CD4-positive, alpha-beta T cell (primary cell): ENCODE measurements around the gene FBXL17. TPM values are rescaled to one million over a fixed set of nuclear protein-coding genes. Genes with fewer than 3 reads are reported as not detected.

Experiments
- ATAC-seq: fragments of 200-7000 bp; cut with Tn5 transposase; one replicate; pipeline ENCODE4 v1.10.0; 2022; ENCODE audit warnings: mild to moderate bottlenecking; ENCODE audit not compliant: poor library complexity
- CTCF ChIA-PET: fragments of 350-600 bp; sonication (Branson Sonifier 250); formaldehyde crosslinking; loops from one replicate; lab custom pipeline; 2021; ENCODE audit warnings: antibody characterized with exemption, inconsistent platforms; lab: Charles Lee
- POLR2A ChIA-PET: fragments of 350-600 bp; sonication (Branson Sonifier 250); formaldehyde crosslinking; loops from one replicate; lab custom pipeline; 2021; ENCODE audit warnings: antibody characterized with exemption, inconsistent platforms; lab: Charles Lee
- DNase-seq, 14 experiments: peaks; one replicate each; pipeline ENCODE4 v3.0.0-alpha.2; 2013 to 2020; ENCODE audit warnings: mixed read lengths in 2 of 14
- H3K27ac ChIP-seq, 2 donors: one replicate each; pipeline versions ENCODE4 v1.5.1 to v1.7.0; 2013; ENCODE audit warnings: low read length in 2 of 2, low read depth in 1 of 2, mild to moderate bottlenecking in 1 of 2
- H3K27me3 ChIP-seq, 2 experiments: 1 replicate in 1 of 2; 2 replicates in 1 of 2; pipeline versions ENCODE4 v1.6.1 to v1.7.0; 2013; ENCODE audit warnings: low read length in 2 of 2, control low read depth in 1 of 2, mild to moderate bottlenecking in 1 of 2, moderate library complexity in 1 of 2; ENCODE audit not compliant: insufficient read depth in 2 of 2, control insufficient read depth in 1 of 2
- H3K36me3 ChIP-seq: one replicate; pipeline ENCODE4 v1.6.1; 2013; ENCODE audit warnings: low read length, control low read depth; ENCODE audit not compliant: insufficient read depth
- H3K4me1 ChIP-seq: one replicate; pipeline ENCODE4 v1.6.1; 2013; ENCODE audit warnings: low read length, control low read depth; ENCODE audit not compliant: insufficient read depth
- H3K4me3 ChIP-seq: one replicate; pipeline ENCODE4 v1.5.1; 2013; ENCODE audit warnings: mild to moderate bottlenecking, low read length, moderate library complexity
- H3K9me3 ChIP-seq, 2 experiments: 1 replicate in 1 of 2; 2 replicates in 1 of 2; pipeline versions ENCODE4 v1.6.1 to v1.7.0; 2013; ENCODE audit warnings: low read length in 2 of 2, mild to moderate bottlenecking in 2 of 2, control low read depth in 1 of 2, moderate library complexity in 1 of 2; ENCODE audit not compliant: control insufficient read depth in 1 of 2, insufficient read depth in 1 of 2
- H3K27ac Mint-ChIP-seq: one replicate; pipeline ENCODE4 v1.8.0; 2020; ENCODE audit warnings: mixed read lengths
- H3K27me3 Mint-ChIP-seq: one replicate; pipeline ENCODE4 v1.8.0; 2021; ENCODE audit warnings: mixed read lengths
- H3K36me3 Mint-ChIP-seq: one replicate; pipeline ENCODE4 v1.8.0; 2021; ENCODE audit warnings: low read depth, mixed read lengths
- H3K4me1 Mint-ChIP-seq: one replicate; pipeline ENCODE4 v1.8.0; 2021; ENCODE audit warnings: low read depth, mixed read lengths
- H3K4me3 Mint-ChIP-seq: one replicate; pipeline ENCODE4 v1.8.0; 2020; ENCODE audit warnings: mild to moderate bottlenecking, mixed read lengths
- H3K9me3 Mint-ChIP-seq: one replicate; pipeline ENCODE4 v1.8.0; 2020; ENCODE audit warnings: mixed read lengths
- CTCF ChIP-seq: fragments of 200-600 bp; IDR thresholded peaks from one replicate; pipeline ENCODE4 v1.8.0; 2022; ENCODE audit warnings: antibody characterized with exemption, mild to moderate bottlenecking
- intact Hi-C, 2 experiments: fragments of 100-400 bp; cut with DNase I in 1 of 2; cut with micrococcal nuclease in 1 of 2; formaldehyde crosslinking; loops; one replicate each; pipeline versions ENCODE4 v1.15.1 to v1.9.0; 2023 to 2025; cut with DNase I, micrococcal nuclease
- total RNA-seq, 174 experiments: library from RNA in 2 of 174; stranded (reverse) in 2 of 174; gene quantifications; one replicate each; pipeline ENCODE4 v1.2.3 and lab custom pipeline; 2021 to 2026

FBXL17 gene
- total RNA-seq, 2 experiments from 2014 or later: 17.9 to 21.1 TPM

- intact Hi-C loops: no loop called here
- Mint-ChIP-seq H3K27ac (no peak overlapping the region), H3K36me3 (peaks cover 28% of the 10 kb centered on the region), H3K27me3 (no peaks in the 10 kb centered on the region), H3K4me1 (no peaks in the 10 kb centered on the region), H3K9me3 (no peaks in the 10 kb centered on the region), H3K4me3 (no peak overlapping the region)
- DNase-seq (no peak), ATAC-seq (no peak)
- CTCF ChIA-PET: no interaction called here
- Histone ChIP-seq H3K9me3 (no peaks in the 10 kb centered on the region), H3K27ac (no peak overlapping the region), H3K27me3 (no peaks in the 10 kb centered on the region), H3K4me1 (no peaks in the 10 kb centered on the region), H3K36me3 (peaks cover 7% of the 10 kb centered on the region), H3K4me3 (no peak overlapping the region)
- no peak for TF ChIP-seq CTCF
- POLR2A ChIA-PET: no interaction called here
Measured at GRCh38 chr5:107878661-107879060, 503.2 kb downstream of the FBXL17 start.

GRCh38 chr5:107876906-107877305 is 505.0 kb downstream of the FBXL17 start:
- POLR2A ChIA-PET: no interaction called here
- Mint-ChIP-seq H3K4me3 (no peak overlapping the region), H3K36me3 (peaks cover 30% of the 10 kb centered on the region), H3K9me3 (no peaks in the 10 kb centered on the region), H3K27me3 (no peaks in the 10 kb centered on the region), H3K27ac (no peak overlapping the region), H3K4me1 (no peaks in the 10 kb centered on the region)
- no peak for TF ChIP-seq CTCF
- Histone ChIP-seq H3K27ac (no peak overlapping the region), H3K27me3 (no peaks in the 10 kb centered on the region), H3K9me3 (no peaks in the 10 kb centered on the region), H3K4me1 (no peaks in the 10 kb centered on the region), H3K36me3 (peaks cover 7% of the 10 kb centered on the region), H3K4me3 (no peak overlapping the region)
- intact Hi-C loops: no loop called here
- CTCF ChIA-PET: no interaction called here
- no peak for DNase-seq
- ATAC-seq: no peak

- POLR2A ChIA-PET: no interaction called here
- no peak for DNase-seq
- CTCF ChIA-PET: no interaction called here
- Mint-ChIP-seq H3K36me3 (peaks cover 25% of the 10 kb centered on the region), H3K4me1 (no peaks in the 10 kb centered on the region), H3K9me3 (no peaks in the 10 kb centered on the region), H3K27me3 (no peaks in the 10 kb centered on the region), H3K27ac (no peak overlapping the region), H3K4me3 (no peak overlapping the region)
- no peak for ATAC-seq
- Histone ChIP-seq H3K4me3 (no peak overlapping the region), H3K9me3 (no peaks in the 10 kb centered on the region), H3K4me1 (no peaks in the 10 kb centered on the region), H3K27me3 (no peaks in the 10 kb centered on the region), H3K36me3 (peaks cover 7% of the 10 kb centered on the region), H3K27ac (no peak overlapping the region)
- intact Hi-C loops: no loop called here
- TF ChIP-seq CTCF: no peak
Measured at GRCh38 chr5:107876261-107876660, 505.6 kb downstream of the FBXL17 start.
